Thoracic aorta (tissue), 2 donors: Measurements from ENCODE around the gene CCDC34. TPM values are rescaled to one million over a fixed set of nuclear protein-coding genes. Genes with fewer than 3 reads are reported as not detected.

ENCODE experiments used
- ATAC-seq: fragments of 150-250 bp; one replicate; pipeline ENCODE4 v1.8.0; 2017; ENCODE audit warnings: low read depth; ENCODE audit not compliant: insufficient number of reproducible peaks, low FRiP score
- DNase-seq: peaks from one replicate; pipeline ENCODE4 v3.0.0-alpha.2; 2020; ENCODE audit warnings: low spot score
- H3K27ac ChIP-seq, 2 donors: fragments of 200-600 bp; sonication (generic); 1 replicate in 1 of 2; 2 replicates in 1 of 2; pipeline ENCODE4 v1.5.1; 2016; ENCODE audit warnings: mild to moderate bottlenecking in 2 of 2, moderate library complexity in 2 of 2
- H3K27me3 ChIP-seq: fragments of 200-600 bp; sonication (generic); replicated peaks from 2 replicates; pipeline ENCODE4 v1.6.0; 2016; ENCODE audit warnings: mild to moderate bottlenecking; ENCODE audit not compliant: insufficient read depth
- H3K36me3 ChIP-seq: fragments of 200-600 bp; sonication (generic); one replicate; pipeline ENCODE4 v1.5.1; 2016
- H3K4me1 ChIP-seq, 2 donors: fragments of 200-600 bp; sonication (generic); 1 replicate in 1 of 2; 2 replicates in 1 of 2; pipeline versions ENCODE4 v1.5.1 to v1.6.0; 2016; ENCODE audit warnings: low read depth in 2 of 2, mild to moderate bottlenecking in 1 of 2; ENCODE audit not compliant: control insufficient read depth in 1 of 2
- H3K4me3 ChIP-seq: fragments of 200-600 bp; sonication (generic); 2 replicates; pipeline ENCODE4 v1.5.1; 2016; ENCODE audit warnings: mild to moderate bottlenecking
- H3K9me3 ChIP-seq: fragments of 200-600 bp; sonication (generic); 2 replicates; pipeline ENCODE4 v1.5.1; 2016
- CTCF ChIP-seq: fragments of 200-600 bp; sonication (generic); IDR thresholded peaks from one replicate; pipeline ENCODE4 v1.5.1; 2019; ENCODE audit warnings: antibody characterized with exemption
- total RNA-seq, 2 donors: library from RNA; depleted of rRNA; stranded (reverse); fragments of >200 nt; gene quantifications; one replicate each; pipeline versions ENCODE4 v1.1.0 to v1.2.3, GENCODE V29; 2016

The CCDC34 gene
- total RNA-seq, 2 donors from 2014 or later, result 1.5 to 2.3 TPM

- no peaks in the 10 kb centered on the region for H3K27me3 ChIP-seq
- ATAC-seq (no peak), DNase-seq (no peak)
- no peaks in the 10 kb centered on the region for H3K9me3 ChIP-seq
- no peak for TF ChIP-seq CTCF
- no peaks in the 10 kb centered on the region for H3K36me3 ChIP-seq
- H3K4me1 ChIP-seq, result peaks cover 16 to 42% of the 10 kb centered on the region in 2 donors
- H3K4me3 ChIP-seq, result peak overlapping the region; percentile 11
- no peak overlapping the region for H3K27ac ChIP-seq
Observed at GRCh38 chr11:27397624-27398399, 34.8 kb upstream of the CCDC34 start.

- Histone ChIP-seq H3K9me3 (no peaks in the 10 kb centered on the region), H3K27me3 (no peaks in the 10 kb centered on the region), H3K27ac (peak overlapping the region; percentile 6 to 43), H3K4me3 (peak overlapping the region; percentile 20), H3K36me3 (no peaks in the 10 kb centered on the region), H3K4me1 (peaks cover 20 to 54% of the 10 kb centered on the region in 2 donors)
- no peak for TF ChIP-seq CTCF
- no peak for DNase-seq
- ATAC-seq, result no peak
Observed at GRCh38 chr11:27396259-27396839, 33.3 kb upstream of the CCDC34 start.

GRCh38 chr11:27395556-27396258 lies 32.7 kb upstream of the CCDC34 start:
- no peak for ATAC-seq

GRCh38 chr11:27394781-27395228 lies 31.8 kb upstream of the CCDC34 start:
- Histone ChIP-seq H3K27me3 (no peaks in the 10 kb centered on the region), H3K4me3 (no peak overlapping the region), H3K4me1 (peaks cover 20 to 65% of the 10 kb centered on the region in 2 donors), H3K9me3 (no peaks in the 10 kb centered on the region), H3K27ac (peak overlapping the region; percentile 13 to 14), H3K36me3 (no peaks in the 10 kb centered on the region)
- DNase-seq (no peak), ATAC-seq (no peak)
- no peak for TF ChIP-seq CTCF

More at GRCh38 chr11:27395556-27396258, 32.7 kb upstream of the CCDC34 start:
- Histone ChIP-seq H3K36me3 (no peaks in the 10 kb centered on the region), H3K27ac (peak overlapping the region; percentile 6 to 43), H3K9me3 (no peaks in the 10 kb centered on the region), H3K4me3 (peak overlapping the region; percentile 20), H3K4me1 (peaks cover 20 to 56% of the 10 kb centered on the region in 2 donors), H3K27me3 (no peaks in the 10 kb centered on the region)
- no peak for TF ChIP-seq CTCF
- DNase-seq, result no peak
